H1 (cell line): ENCODE results near the gene ARL6IP5. TPM values are rescaled to one million over a fixed set of nuclear protein-coding genes. Genes with fewer than 3 reads are reported as not detected.

ENCODE experiments used
- CHD1 ChIP-seq: IDR thresholded peaks from 2 replicates; pipeline ENCODE4 v1.6.1; 2012; ENCODE audit warnings: low read depth, low read length, improper control_type of control experiment
- CREB1 ChIP-seq: IDR thresholded peaks from 2 replicates; pipeline ENCODE4 v1.6.1; 2012; ENCODE audit warnings: inconsistent platforms
- EZH2 ChIP-seq: fragments of 200-600 bp; sonication (generic); IDR thresholded peaks from 2 replicates; pipeline ENCODE4 v1.7.1; 2012; ENCODE audit warnings: low read depth, mild to moderate bottlenecking, moderate library complexity, low read length, inconsistent platforms; ENCODE audit not compliant: severe bottlenecking
- FOSL1 ChIP-seq: IDR thresholded peaks from 2 replicates; pipeline ENCODE4 v1.6.1; 2011; ENCODE audit warnings: mild to moderate bottlenecking, low read depth, low read length, moderate library complexity; ENCODE audit not compliant: insufficient read depth
- NRF1 ChIP-seq: IDR thresholded peaks from 2 replicates; pipeline ENCODE4 v1.6.1; 2011; ENCODE audit warnings: mild to moderate bottlenecking, low read depth, low read length, improper control_type of control experiment
- RXRA ChIP-seq: IDR thresholded peaks from 2 replicates; pipeline ENCODE4 v1.6.1; 2011; ENCODE audit warnings: low read depth, mild to moderate bottlenecking, low read length, moderate library complexity; ENCODE audit not compliant: insufficient read depth
- SIRT6 ChIP-seq: IDR thresholded peaks from one replicate; pipeline ENCODE4 v1.7.1; 2012; ENCODE audit warnings: low read length, inconsistent platforms
- SRF ChIP-seq: IDR thresholded peaks from 2 replicates; pipeline ENCODE4 v1.6.1; 2011; ENCODE audit warnings: mild to moderate bottlenecking, low read depth, low read length, moderate library complexity
- SUZ12 ChIP-seq: fragments of 200-600 bp; sonication (generic); IDR thresholded peaks from 2 replicates; pipeline ENCODE4 v1.6.1; 2012; ENCODE audit warnings: mild to moderate bottlenecking, inconsistent platforms, low read length, moderate library complexity, mixed read lengths
- TCF12 ChIP-seq: IDR thresholded peaks from 2 replicates; pipeline ENCODE4 v1.6.1; 2011; ENCODE audit warnings: low read depth, mild to moderate bottlenecking, low read length
- polyA plus RNA-seq, 7 experiments: library from polyadenylated mRNA; depleted of rRNA in 3 of 7; stranded (reverse) in 5 of 7; unstranded in 2 of 7; fragments of >200 nt in 5 of 7; fragments of 200-250 nt in 2 of 7; gene quantifications; 1 replicate in 5 of 7; 2 replicates in 1 of 7; 4 replicates in 1 of 7; pipeline versions ENCODE4 v1.2.1 to v1.2.3, GENCODE V29; 2011 to 2013; ENCODE audit warnings: missing spikeins in 2 of 7, mixed read lengths in 2 of 7
- total RNA-seq: library from RNA; stranded (reverse); fragmentation: NEBNext Ultra II Directional; extraction: Animal tissue kit (Norgen Biotek cat#: 25700); gene quantifications from 2 replicates; pipeline ENCODE4 v1.2.1, GENCODE V29; 2021
- TF ChIP-seq, protein P1 (sequence below): fragments of 300-600 bp; sonication (generic); IDR thresholded peaks from 2 replicates; pipeline ENCODE4 v1.7.1; 2012; ENCODE audit warnings: low read length, moderate library complexity, mild to moderate bottlenecking, inconsistent platforms; ENCODE audit not compliant: insufficient replicate concordance
- TF ChIP-seq, protein P2 (sequence below): IDR thresholded peaks from 2 replicates; pipeline ENCODE4 v1.6.1; 2012; ENCODE audit warnings: inconsistent platforms

ARL6IP5 gene
- total and polyA plus RNA-seq, 2 of the 8 experiments (the other 6 are each of a cell fraction or from before 2014, with no cell fraction given) = 24.9 to 30.1 TPM

DNA sequence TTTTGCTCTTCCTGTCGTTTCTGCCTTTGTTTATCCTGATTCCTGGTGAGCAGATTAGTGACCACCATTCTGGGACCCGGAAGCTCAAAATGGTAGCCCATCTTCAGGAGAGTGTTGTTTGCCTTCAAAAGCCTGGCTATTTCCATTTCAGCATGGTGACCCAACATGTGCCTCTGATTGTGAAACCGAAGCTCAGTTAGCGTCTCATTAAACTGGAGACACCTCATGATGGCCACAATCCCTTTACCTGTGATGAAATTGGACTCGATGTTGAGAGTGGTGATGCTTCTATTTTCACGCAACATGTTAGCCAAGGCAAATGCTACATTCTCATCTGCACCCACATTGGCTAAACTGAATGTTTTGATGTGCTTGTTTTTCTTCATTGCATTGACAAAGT, 34.4 kb downstream of the ARL6IP5 start (continued):
- TF ChIP-seq, protein P1, sequence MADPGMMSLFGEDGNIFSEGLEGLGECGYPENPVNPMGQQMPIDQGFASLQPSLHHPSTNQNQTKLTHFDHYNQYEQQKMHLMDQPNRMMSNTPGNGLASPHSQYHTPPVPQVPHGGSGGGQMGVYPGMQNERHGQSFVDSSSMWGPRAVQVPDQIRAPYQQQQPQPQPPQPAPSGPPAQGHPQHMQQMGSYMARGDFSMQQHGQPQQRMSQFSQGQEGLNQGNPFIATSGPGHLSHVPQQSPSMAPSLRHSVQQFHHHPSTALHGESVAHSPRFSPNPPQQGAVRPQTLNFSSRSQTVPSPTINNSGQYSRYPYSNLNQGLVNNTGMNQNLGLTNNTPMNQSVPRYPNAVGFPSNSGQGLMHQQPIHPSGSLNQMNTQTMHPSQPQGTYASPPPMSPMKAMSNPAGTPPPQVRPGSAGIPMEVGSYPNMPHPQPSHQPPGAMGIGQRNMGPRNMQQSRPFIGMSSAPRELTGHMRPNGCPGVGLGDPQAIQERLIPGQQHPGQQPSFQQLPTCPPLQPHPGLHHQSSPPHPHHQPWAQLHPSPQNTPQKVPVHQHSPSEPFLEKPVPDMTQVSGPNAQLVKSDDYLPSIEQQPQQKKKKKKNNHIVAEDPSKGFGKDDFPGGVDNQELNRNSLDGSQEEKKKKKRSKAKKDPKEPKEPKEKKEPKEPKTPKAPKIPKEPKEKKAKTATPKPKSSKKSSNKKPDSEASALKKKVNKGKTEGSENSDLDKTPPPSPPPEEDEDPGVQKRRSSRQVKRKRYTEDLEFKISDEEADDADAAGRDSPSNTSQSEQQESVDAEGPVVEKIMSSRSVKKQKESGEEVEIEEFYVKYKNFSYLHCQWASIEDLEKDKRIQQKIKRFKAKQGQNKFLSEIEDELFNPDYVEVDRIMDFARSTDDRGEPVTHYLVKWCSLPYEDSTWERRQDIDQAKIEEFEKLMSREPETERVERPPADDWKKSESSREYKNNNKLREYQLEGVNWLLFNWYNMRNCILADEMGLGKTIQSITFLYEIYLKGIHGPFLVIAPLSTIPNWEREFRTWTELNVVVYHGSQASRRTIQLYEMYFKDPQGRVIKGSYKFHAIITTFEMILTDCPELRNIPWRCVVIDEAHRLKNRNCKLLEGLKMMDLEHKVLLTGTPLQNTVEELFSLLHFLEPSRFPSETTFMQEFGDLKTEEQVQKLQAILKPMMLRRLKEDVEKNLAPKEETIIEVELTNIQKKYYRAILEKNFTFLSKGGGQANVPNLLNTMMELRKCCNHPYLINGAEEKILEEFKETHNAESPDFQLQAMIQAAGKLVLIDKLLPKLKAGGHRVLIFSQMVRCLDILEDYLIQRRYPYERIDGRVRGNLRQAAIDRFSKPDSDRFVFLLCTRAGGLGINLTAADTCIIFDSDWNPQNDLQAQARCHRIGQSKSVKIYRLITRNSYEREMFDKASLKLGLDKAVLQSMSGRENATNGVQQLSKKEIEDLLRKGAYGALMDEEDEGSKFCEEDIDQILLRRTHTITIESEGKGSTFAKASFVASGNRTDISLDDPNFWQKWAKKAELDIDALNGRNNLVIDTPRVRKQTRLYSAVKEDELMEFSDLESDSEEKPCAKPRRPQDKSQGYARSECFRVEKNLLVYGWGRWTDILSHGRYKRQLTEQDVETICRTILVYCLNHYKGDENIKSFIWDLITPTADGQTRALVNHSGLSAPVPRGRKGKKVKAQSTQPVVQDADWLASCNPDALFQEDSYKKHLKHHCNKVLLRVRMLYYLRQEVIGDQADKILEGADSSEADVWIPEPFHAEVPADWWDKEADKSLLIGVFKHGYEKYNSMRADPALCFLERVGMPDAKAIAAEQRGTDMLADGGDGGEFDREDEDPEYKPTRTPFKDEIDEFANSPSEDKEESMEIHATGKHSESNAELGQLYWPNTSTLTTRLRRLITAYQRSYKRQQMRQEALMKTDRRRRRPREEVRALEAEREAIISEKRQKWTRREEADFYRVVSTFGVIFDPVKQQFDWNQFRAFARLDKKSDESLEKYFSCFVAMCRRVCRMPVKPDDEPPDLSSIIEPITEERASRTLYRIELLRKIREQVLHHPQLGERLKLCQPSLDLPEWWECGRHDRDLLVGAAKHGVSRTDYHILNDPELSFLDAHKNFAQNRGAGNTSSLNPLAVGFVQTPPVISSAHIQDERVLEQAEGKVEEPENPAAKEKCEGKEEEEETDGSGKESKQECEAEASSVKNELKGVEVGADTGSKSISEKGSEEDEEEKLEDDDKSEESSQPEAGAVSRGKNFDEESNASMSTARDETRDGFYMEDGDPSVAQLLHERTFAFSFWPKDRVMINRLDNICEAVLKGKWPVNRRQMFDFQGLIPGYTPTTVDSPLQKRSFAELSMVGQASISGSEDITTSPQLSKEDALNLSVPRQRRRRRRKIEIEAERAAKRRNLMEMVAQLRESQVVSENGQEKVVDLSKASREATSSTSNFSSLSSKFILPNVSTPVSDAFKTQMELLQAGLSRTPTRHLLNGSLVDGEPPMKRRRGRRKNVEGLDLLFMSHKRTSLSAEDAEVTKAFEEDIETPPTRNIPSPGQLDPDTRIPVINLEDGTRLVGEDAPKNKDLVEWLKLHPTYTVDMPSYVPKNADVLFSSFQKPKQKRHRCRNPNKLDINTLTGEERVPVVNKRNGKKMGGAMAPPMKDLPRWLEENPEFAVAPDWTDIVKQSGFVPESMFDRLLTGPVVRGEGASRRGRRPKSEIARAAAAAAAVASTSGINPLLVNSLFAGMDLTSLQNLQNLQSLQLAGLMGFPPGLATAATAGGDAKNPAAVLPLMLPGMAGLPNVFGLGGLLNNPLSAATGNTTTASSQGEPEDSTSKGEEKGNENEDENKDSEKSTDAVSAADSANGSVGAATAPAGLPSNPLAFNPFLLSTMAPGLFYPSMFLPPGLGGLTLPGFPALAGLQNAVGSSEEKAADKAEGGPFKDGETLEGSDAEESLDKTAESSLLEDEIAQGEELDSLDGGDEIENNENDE = no peak
- TF ChIP-seq CHD1 (no peak), FOSL1 (no peak), EZH2 (no peak), TCF12 (no peak), SIRT6 (no peak), RXRA (no peak), CREB1 (no peak), SUZ12 (no peak), SRF (no peak), NRF1 (no peak)
- TF ChIP-seq, protein P2, sequence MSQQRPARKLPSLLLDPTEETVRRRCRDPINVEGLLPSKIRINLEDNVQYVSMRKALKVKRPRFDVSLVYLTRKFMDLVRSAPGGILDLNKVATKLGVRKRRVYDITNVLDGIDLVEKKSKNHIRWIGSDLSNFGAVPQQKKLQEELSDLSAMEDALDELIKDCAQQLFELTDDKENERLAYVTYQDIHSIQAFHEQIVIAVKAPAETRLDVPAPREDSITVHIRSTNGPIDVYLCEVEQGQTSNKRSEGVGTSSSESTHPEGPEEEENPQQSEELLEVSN = no peak
